Immature natural killer cell (primary cell): ENCODE measurements around the gene CWC15. TPM values are rescaled to one million over a fixed set of nuclear protein-coding genes. Genes with fewer than 3 reads are reported as not detected.
"Not testable (repeated sequence)": the region's sequence is repeated elsewhere in the genome, so short reads cannot be mapped to it uniquely, and the experiment has no call there.

Experiments used
- DNase-seq, 3 donors: peaks; one replicate each; pipeline ENCODE4 v3.0.0; 2022; ENCODE audit warnings: mixed read lengths in 1 of 3
- H3K27ac Mint-ChIP-seq, 6 donors: one replicate each; pipeline ENCODE4 v1.8.0; 2020; ENCODE audit warnings: mixed read lengths in 6 of 6, mild to moderate bottlenecking in 5 of 6, inconsistent platforms in 4 of 6, moderate library complexity in 3 of 6
- H3K27me3 Mint-ChIP-seq, 3 donors: one replicate each; pipeline ENCODE4 v1.8.0; 2020 to 2021; ENCODE audit warnings: low read depth in 3 of 3, mild to moderate bottlenecking in 3 of 3, mixed read lengths in 3 of 3, moderate library complexity in 3 of 3, inconsistent platforms in 1 of 3
- H3K36me3 Mint-ChIP-seq, 3 donors: one replicate each; pipeline ENCODE4 v1.8.0; 2020; ENCODE audit warnings: mixed read lengths in 3 of 3, inconsistent platforms in 2 of 3, mild to moderate bottlenecking in 2 of 3
- H3K4me1 Mint-ChIP-seq, 2 donors: one replicate each; pipeline ENCODE4 v1.8.0; 2020; ENCODE audit warnings: inconsistent platforms in 2 of 2, mild to moderate bottlenecking in 2 of 2, mixed read lengths in 2 of 2, moderate library complexity in 1 of 2
- H3K4me3 Mint-ChIP-seq, 5 donors: one replicate each; pipeline ENCODE4 v1.8.0; 2020; ENCODE audit warnings: mild to moderate bottlenecking in 5 of 5, mixed read lengths in 5 of 5, inconsistent platforms in 3 of 5, moderate library complexity in 3 of 5
- H3K9me3 Mint-ChIP-seq, 6 donors: one replicate each; pipeline ENCODE4 v1.8.0; 2020; ENCODE audit warnings: mild to moderate bottlenecking in 6 of 6, mixed read lengths in 6 of 6, inconsistent platforms in 4 of 6, moderate library complexity in 3 of 6
- polyA plus RNA-seq, 3 donors: library from polyadenylated mRNA; unstranded; fragments of 300-500 nt; fragmentation: Illumina TruSeq; gene quantifications; one replicate each; pipeline ENCODE4 v1.2.3, GENCODE V29; 2021

Gene CWC15
- polyA plus RNA-seq, result 10 to 100 TPM; 40.4 to 48.7 (median 47.2) TPM

- H3K27me3 Mint-ChIP-seq, result peaks cover 3 to 10% (median 6%) of the 10 kb centered on the region in 3 donors
- H3K36me3 Mint-ChIP-seq, result peaks cover 20 to 40% (median 25%) of the 10 kb centered on the region in 3 donors
- H3K4me1 Mint-ChIP-seq, result peaks cover 28 to 54% of the 10 kb centered on the region in 2 donors
Observed at GRCh38 chr11:94973099-94973968, at the start of gene CWC15, which contains the start of gene KDM4D. Gene CWC15 (minus strand): TSS chr11:94973556. CDS start chr11:94972185, 1,371 bp downstream. Gene KDM4D (plus strand): TSS chr11:94973709. CDS start chr11:94997373, 23,664 bp downstream.

DNA sequence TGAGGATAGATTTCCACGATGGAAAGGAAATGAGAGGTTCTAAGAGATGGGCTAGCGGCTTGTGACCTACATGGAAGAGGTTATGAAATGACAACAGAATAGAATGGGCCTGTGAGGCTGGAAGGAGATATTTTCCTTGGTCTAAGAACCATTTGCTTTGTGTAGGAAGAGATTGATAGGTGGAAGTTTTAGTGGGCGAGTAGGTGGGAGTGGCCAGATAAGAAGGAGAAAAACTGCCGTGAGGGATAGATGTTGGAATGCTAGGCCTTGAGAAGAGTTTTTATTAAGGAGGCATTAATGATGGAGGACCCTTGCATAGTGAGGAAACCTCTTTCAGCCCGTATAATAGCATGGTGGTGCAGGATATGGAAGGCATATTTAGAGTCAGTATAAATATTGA is 48.1 kb upstream of the CWC15 start:
- not testable (repeated sequence) for H3K9me3 Mint-ChIP-seq, H3K27ac Mint-ChIP-seq

More at GRCh38 chr11:94973099-94973968, at the start of gene CWC15, which contains the start of gene KDM4D:
- peak; percentile 89 to 92 (median 90) for DNase-seq
- Mint-ChIP-seq H3K4me3 (peak within 1 kb of the TSS; percentile 92 to 99 (median 97)), H3K27ac (peak within 1 kb of the TSS; percentile 94 to 99 (median 96)), H3K9me3 (no peaks in the 10 kb centered on the region)

DNA sequence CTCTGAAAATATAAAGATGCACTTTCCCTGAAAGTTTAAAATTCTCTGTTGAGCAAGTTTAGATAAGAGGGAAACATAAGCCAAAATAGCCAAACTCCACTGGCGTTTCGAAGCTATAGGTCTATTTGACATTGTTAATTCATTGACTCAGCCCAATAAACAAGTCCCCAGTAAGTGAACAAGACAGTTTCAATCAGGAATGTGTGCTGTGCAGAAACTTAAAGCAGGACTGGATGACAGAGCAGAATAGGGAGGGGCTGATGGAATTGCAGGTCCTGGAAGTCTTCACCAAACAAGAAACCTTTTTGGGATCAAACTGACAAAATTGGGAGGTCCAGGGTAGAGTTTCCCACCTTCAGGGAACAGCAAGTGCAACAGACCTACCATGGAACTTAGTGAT is 42.8 kb upstream of the CWC15 start:
- no peak overlapping the region for H3K4me3 Mint-ChIP-seq
- no peak for DNase-seq
- no peaks in the 10 kb centered on the region for H3K9me3 Mint-ChIP-seq
- no peak overlapping the region for H3K27ac Mint-ChIP-seq
- H3K27me3 Mint-ChIP-seq, result peaks cover 0 to 5% (median 4%) of the 10 kb centered on the region in 3 donors
- H3K36me3 Mint-ChIP-seq, result no peaks in the 10 kb centered on the region
- no peaks in the 10 kb centered on the region for H3K4me1 Mint-ChIP-seq

More for the DNA sequence above, 48.1 kb upstream of the CWC15 start:
- H3K27me3 Mint-ChIP-seq, H3K36me3 Mint-ChIP-seq, H3K4me1 Mint-ChIP-seq, DNase-seq, H3K4me3 Mint-ChIP-seq: not testable (repeated sequence)

DNA sequence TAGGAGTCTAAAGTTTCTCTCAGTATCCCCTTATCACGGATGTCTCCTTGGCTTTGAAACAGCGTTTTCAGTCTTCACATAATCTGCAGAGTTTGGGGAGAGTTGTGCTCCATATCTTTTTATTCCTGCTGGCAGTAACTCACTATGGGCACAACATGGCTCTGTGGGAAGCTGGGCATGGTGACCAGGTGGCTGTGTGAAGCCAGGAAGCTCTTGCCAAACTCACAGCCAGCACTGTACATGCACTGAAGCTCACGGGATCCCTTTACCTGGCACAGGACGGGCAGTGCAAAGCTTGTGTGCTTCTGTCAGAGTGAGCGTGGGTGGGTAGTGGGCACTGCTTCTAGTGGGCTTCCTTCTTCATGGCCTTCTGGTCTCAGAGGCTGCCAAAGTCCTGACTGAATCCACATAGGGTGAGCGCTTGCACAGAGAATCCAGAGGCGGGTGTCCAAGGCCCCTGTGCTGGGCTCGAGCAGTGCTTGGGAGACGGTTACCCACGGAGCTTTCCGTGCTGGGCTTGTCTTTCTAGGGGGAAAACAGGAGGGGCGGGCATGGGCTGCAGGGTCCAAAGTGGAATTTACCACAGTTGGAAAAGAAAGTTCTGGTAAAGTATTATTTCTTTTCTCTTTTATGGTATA is 40.9 kb upstream of the CWC15 start:
- DNase-seq, result no peak
- Mint-ChIP-seq H3K9me3 (no peaks in the 10 kb centered on the region), H3K36me3 (no peaks in the 10 kb centered on the region), H3K4me1 (no peaks in the 10 kb centered on the region), H3K4me3 (no peak overlapping the region), H3K27ac (no peak overlapping the region), H3K27me3 (peaks cover 5 to 7% (median 5%) of the 10 kb centered on the region in 3 donors)

DNA sequence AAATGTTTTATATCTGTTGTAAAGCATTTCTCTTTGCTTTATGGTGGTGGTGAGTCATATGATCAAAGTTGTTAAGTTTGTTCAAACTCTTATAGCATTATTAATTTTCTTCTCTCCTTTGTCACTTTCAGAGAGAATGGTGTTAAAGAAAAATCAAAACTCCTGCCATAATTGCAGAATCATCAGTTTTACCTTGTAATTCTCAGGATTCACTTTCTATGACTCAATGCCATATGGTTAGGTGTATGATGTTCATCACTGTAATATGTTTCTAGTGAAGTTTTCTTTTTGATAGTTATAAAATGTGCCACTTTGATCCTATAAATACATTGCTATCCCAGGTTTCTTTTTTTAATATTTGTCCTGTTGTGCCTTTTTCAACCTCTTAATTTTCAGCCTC is 38.0 kb upstream of the CWC15 start:
- Mint-ChIP-seq H3K4me3 (no peak overlapping the region), H3K27me3 (peaks cover 8 to 11% (median 10%) of the 10 kb centered on the region in 3 donors), H3K4me1 (no peaks in the 10 kb centered on the region), H3K9me3 (peaks cover 0 to under 1% (median 0%) of the 10 kb centered on the region in 6 donors), H3K27ac (no peak overlapping the region), H3K36me3 (no peaks in the 10 kb centered on the region)
- no peak for DNase-seq

DNA sequence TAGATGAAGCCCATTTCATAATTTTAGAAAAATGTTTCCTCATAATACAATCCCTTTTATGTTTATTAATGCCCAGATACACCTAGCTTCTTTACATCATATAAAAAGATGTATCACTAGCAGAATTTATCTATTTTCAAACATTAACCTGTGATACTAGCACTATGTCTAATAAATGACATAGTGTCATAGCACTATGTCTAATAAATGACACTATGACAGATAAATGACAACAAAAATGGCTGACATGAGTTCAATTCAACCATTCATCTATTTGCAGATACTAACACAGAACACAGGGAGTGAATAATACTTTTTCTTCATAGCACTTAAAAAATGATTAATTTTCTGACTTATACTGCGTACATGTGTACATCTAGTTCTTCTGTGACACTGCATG is 32.3 kb upstream of the CWC15 start:
- Mint-ChIP-seq H3K9me3 (peaks cover 0 to 2% (median 0%) of the 10 kb centered on the region in 6 donors), H3K4me1 (no peaks in the 10 kb centered on the region), H3K27me3 (peaks cover 5 to 13% (median 5%) of the 10 kb centered on the region in 3 donors), H3K27ac (no peak overlapping the region), H3K4me3 (no peak overlapping the region), H3K36me3 (no peaks in the 10 kb centered on the region)
- no peak for DNase-seq

DNA sequence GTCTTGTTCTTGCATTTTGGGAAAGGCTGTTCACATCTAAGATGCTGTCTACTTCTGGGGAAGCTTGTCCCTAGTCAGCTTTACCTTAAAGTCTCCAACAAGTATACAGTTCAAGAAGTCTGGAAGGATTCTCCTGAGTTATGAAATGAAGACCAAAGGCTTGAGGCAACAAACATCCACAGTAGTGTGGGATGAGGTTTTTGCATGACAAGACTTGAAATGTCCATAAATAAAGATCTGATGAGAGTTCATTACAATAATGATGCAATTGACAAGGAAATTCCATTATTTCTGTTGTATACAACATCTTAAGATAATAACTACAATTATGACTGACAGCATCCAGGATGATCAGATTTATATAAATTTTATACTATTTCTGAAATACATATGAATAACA is 30.4 kb upstream of the CWC15 start:
- no peak for DNase-seq
- Mint-ChIP-seq H3K4me3 (no peak overlapping the region), H3K27ac (no peak overlapping the region), H3K27me3 (peaks cover 5 to 11% (median 5%) of the 10 kb centered on the region in 3 donors), H3K4me1 (no peaks in the 10 kb centered on the region), H3K36me3 (no peaks in the 10 kb centered on the region), H3K9me3 (peaks cover 0 to 2% (median 0%) of the 10 kb centered on the region in 6 donors)

- no peak overlapping the region for H3K27ac Mint-ChIP-seq
- H3K9me3 Mint-ChIP-seq, result no peaks in the 10 kb centered on the region
- no peak overlapping the region for H3K4me3 Mint-ChIP-seq
- H3K36me3 Mint-ChIP-seq, result no peaks in the 10 kb centered on the region
- no peak for DNase-seq
- no peaks in the 10 kb centered on the region for H3K4me1 Mint-ChIP-seq
- H3K27me3 Mint-ChIP-seq, result peaks cover 0 to 3% (median 0%) of the 10 kb centered on the region in 3 donors
Observed at GRCh38 chr11:94998285-94998684, 24.9 kb upstream of the CWC15 start.

- H3K27me3 Mint-ChIP-seq, result peaks cover 0 to 3% (median 0%) of the 10 kb centered on the region in 3 donors
- no peaks in the 10 kb centered on the region for H3K4me1 Mint-ChIP-seq
- DNase-seq, result no peak
- no peak overlapping the region for H3K4me3 Mint-ChIP-seq
- no peaks in the 10 kb centered on the region for H3K9me3 Mint-ChIP-seq
- H3K36me3 Mint-ChIP-seq, result no peaks in the 10 kb centered on the region
- no peak overlapping the region for H3K27ac Mint-ChIP-seq
Observed at GRCh38 chr11:94997437-94997836, 24.1 kb upstream of the CWC15 start.

DNA sequence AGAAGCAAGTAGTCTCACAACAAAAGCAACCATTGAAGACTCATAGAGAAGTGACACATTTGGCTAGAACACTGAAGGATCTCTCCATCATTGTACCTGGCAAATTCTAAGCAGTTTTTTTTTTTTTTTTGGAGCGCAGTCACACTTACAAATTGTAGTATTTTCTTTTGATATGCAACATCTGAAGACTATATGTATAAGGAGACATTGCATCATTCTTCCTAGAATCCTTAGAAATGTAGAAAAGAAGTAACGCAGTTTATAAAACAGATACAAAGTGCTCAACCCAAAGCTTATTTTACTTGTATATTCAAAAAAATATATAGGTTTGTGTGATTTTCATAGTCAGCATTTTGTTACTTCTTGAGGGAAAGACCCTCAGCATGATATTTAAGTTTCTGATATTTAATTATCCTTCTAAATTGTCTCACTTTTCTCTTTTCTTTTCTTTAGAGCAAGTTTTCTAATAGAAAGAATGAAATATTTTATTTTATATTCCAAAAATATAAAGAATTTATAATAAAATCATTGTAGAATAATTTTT is 20.1 kb upstream of the CWC15 start:
- H3K27ac Mint-ChIP-seq, result no peak overlapping the region
- DNase-seq, result no peak
- no peaks in the 10 kb centered on the region for H3K4me1 Mint-ChIP-seq
- H3K9me3 Mint-ChIP-seq, result no peaks in the 10 kb centered on the region
- peaks cover 3 to 23% (median 3%) of the 10 kb centered on the region in 3 donors for H3K27me3 Mint-ChIP-seq
- no peak overlapping the region for H3K4me3 Mint-ChIP-seq
- H3K36me3 Mint-ChIP-seq, result no peaks in the 10 kb centered on the region

DNA sequence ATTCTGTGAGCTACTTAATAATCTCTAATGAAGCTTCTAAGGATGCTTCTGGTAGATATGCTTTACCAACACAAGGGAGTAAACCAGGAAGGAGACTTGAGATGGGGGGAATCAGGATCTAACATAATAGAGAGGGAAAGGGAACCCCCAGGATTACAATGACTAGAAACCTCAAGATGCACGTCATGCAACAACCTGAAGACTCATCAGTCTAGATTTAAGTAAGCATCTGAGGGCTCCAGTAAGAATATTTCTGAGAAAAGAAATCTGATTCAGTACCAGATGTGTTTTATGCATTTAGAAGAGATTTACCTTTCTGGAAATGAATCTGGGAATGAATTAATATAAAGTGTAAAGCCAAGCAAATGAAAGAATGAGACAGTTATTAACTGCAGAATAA is 15.4 kb upstream of the CWC15 start:
- no peaks in the 10 kb centered on the region for H3K36me3 Mint-ChIP-seq
- H3K4me3 Mint-ChIP-seq, result no peak overlapping the region
- H3K4me1 Mint-ChIP-seq, result no peaks in the 10 kb centered on the region
- no peak overlapping the region for H3K27ac Mint-ChIP-seq
- no peak for DNase-seq
- peaks cover 3 to 36% (median 10%) of the 10 kb centered on the region in 3 donors for H3K27me3 Mint-ChIP-seq
- H3K9me3 Mint-ChIP-seq, result no peaks in the 10 kb centered on the region

DNA sequence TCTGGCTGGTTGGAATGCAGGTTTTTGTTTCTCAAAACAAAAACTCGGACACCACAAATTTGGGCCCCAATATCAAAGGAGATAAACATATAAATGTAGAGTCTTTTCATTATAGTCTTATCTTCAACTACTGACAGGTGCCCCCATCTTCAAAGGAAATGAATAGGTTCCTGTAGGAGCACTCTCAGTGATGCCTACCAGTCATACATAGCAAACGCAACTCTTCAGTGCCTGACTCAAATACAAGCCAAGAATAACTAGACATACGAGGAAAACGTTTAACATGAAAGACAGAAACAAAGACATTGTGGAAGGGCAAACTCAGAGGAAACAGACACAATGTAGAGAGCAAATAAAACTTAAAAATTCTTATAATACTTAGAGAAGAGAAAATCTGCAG is 14.0 kb upstream of the CWC15 start:
- H3K9me3 Mint-ChIP-seq, result no peaks in the 10 kb centered on the region
- H3K36me3 Mint-ChIP-seq, result no peaks in the 10 kb centered on the region
- no peak overlapping the region for H3K4me3 Mint-ChIP-seq
- H3K27ac Mint-ChIP-seq, result no peak overlapping the region
- DNase-seq, result no peak
- no peaks in the 10 kb centered on the region for H3K4me1 Mint-ChIP-seq
- peaks cover 3 to 41% (median 11%) of the 10 kb centered on the region in 3 donors for H3K27me3 Mint-ChIP-seq

DNA sequence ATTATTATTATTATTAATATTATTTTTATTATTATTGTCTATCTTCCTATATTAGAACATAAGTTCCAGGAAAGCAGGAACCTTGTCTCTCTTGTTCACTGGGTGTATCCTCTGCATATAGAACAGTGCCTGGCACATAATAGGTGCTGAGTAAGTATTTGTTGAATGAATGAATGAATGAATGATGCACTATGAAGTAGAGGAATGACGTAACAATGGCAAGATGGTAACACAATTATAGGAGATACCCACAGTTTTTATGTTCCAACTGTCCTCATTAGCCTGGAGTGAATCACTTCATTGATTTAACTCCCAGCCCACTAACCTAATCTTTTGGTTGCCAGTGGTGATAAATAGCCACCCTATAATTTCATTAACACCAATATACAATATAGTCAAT is 2.2 kb upstream of the CWC15 start:
- Mint-ChIP-seq H3K36me3 (peaks cover 6 to 21% (median 14%) of the 10 kb centered on the region in 3 donors), H3K27me3 (peaks cover 3 to 10% (median 6%) of the 10 kb centered on the region in 3 donors), H3K4me3 (no peak overlapping the region), H3K27ac (no peak overlapping the region), H3K4me1 (peaks cover 23 to 47% of the 10 kb centered on the region in 2 donors), H3K9me3 (no peaks in the 10 kb centered on the region)
- DNase-seq, result no peak

DNA sequence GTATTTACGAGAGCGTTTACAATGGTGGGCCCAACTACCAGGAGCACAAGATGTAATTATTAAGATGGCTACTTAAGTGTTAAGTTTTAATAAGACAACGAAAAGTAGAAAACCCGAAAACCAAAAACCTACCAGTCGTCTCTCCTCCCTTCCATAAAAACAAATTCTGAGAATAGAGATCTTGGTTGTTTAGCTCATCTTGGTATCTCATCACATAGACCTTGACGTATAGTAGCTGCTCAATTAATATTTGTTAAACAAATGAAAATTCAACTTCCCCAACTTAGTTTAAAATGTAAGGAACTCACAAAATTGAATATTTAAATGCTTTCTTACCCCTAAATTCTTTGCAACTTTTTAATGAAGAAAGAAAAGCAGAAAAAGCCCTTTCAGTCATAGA is 822 bp upstream of the CWC15 start:
- Mint-ChIP-seq H3K36me3 (peaks cover 15 to 35% (median 17%) of the 10 kb centered on the region in 3 donors), H3K27me3 (peaks cover 3 to 10% (median 6%) of the 10 kb centered on the region in 3 donors), H3K4me3 (peak overlapping the region; percentile 92 to 99 (median 97)), H3K27ac (peak overlapping the region in 4 of 6 donors; percentile 95 to 99 (median 98)), H3K4me1 (peaks cover 25 to 49% of the 10 kb centered on the region in 2 donors), H3K9me3 (no peaks in the 10 kb centered on the region)
- no peak for DNase-seq
